HEK293 (cell line): ENCODE data around the gene UNC5CL.

Experiments
- CTCF ChIA-PET: fragments of 350-600 bp; formaldehyde crosslinking; extraction: SDS; loops from one replicate; lab custom pipeline; 2021; ENCODE audit warnings: antibody characterized with exemption; lab: Yijun Ruan, JAX
- POLR2A ChIA-PET: fragments of 300-600 bp; formaldehyde crosslinking; extraction: SDS; loops from one replicate; lab custom pipeline; 2020; ENCODE audit warnings: antibody characterized with exemption, inconsistent platforms; lab: Yijun Ruan, JAX
- H3K27ac ChIP-seq: fragments of 200-500 bp; sonication (Bioruptor generic); 2 replicates; pipeline ENCODE4 v1.5.1; 2014; ENCODE audit warnings: low read depth, low read length, control low read depth, inconsistent platforms; ENCODE audit errors: extremely low read depth
- H3K36me3 ChIP-seq, 2 experiments: fragments of 200-500 bp in 1 of 2; sonication (Bioruptor generic) in 1 of 2; 1 replicate in 1 of 2; 2 replicates in 1 of 2; pipeline ENCODE4 v1.5.1; 2014 to 2017; ENCODE audit warnings: inconsistent platforms in 2 of 2, low read length in 2 of 2; ENCODE audit not compliant: control insufficient read depth in 2 of 2, insufficient read depth in 1 of 2
- H3K4me1 ChIP-seq: fragments of 200-500 bp; sonication (Bioruptor generic); 2 replicates; pipeline ENCODE4 v1.5.1; 2014; ENCODE audit warnings: mild to moderate bottlenecking, low read length, inconsistent platforms; ENCODE audit not compliant: control insufficient read depth, insufficient read depth
- H3K4me3 ChIP-seq: 2 replicates; pipeline ENCODE4 v1.5.1; 2011; ENCODE audit warnings: low read depth, mild to moderate bottlenecking, control low read depth, low read length, moderate library complexity
- H3K9me3 ChIP-seq: fragments of 200-500 bp; sonication (Bioruptor generic); 2 replicates; pipeline ENCODE4 v1.5.1; 2014; ENCODE audit warnings: low read depth, low read length, inconsistent platforms; ENCODE audit not compliant: control insufficient read depth, insufficient read depth
- GLI2 ChIP-seq: fragments of 450-650 bp; formaldehyde crosslinking; IDR thresholded peaks from 2 replicates; pipeline ENCODE4; 2017; ENCODE audit warnings: missing biosample characterization, missing genetic modification characterization, low read depth, borderline replicate concordance
- HOXA7 ChIP-seq: sonication (generic); formaldehyde crosslinking; IDR thresholded peaks from 2 replicates; pipeline ENCODE4 v1.8.1; 2022; ENCODE audit warnings: missing genetic modification reagents, borderline replicate concordance
- IKZF3 ChIP-seq: fragments of 450-650 bp; IDR thresholded peaks from 2 replicates; pipeline ENCODE4 v1.5.0; 2018; ENCODE audit warnings: missing biosample characterization, mild to moderate bottlenecking, missing genetic modification characterization, moderate library complexity
- OSR2 ChIP-seq: fragments of 450-650 bp; formaldehyde crosslinking; IDR thresholded peaks from 2 replicates; pipeline ENCODE4 v1.5.1; 2016; ENCODE audit warnings: missing biosample characterization, missing genetic modification characterization
- REPIN1 ChIP-seq: fragments of 450-650 bp; formaldehyde crosslinking; IDR thresholded peaks from 2 replicates; pipeline ENCODE4 v1.5.1; 2017; ENCODE audit warnings: missing biosample characterization, missing genetic modification characterization, low read depth
- SCRT1 ChIP-seq: fragments of 450-650 bp; formaldehyde crosslinking; IDR thresholded peaks from 2 replicates; pipeline ENCODE4 v1.5.1; 2016; ENCODE audit warnings: missing biosample characterization, missing genetic modification characterization, borderline replicate concordance
- ZBTB21 ChIP-seq: fragments of 450-650 bp; formaldehyde crosslinking; IDR thresholded peaks from 2 replicates; pipeline ENCODE4 v1.5.1; 2017; ENCODE audit warnings: missing biosample characterization, missing genetic modification characterization
- ZBTB7A ChIP-seq: fragments of 450-650 bp; formaldehyde crosslinking; IDR thresholded peaks from 2 replicates; pipeline ENCODE4 v1.5.1; 2016; ENCODE audit warnings: low read depth, missing biosample characterization, missing genetic modification characterization
- ZEB2 ChIP-seq: fragments of 450-650 bp; formaldehyde crosslinking; IDR thresholded peaks from 2 replicates; pipeline ENCODE4 v1.5.1; 2016; ENCODE audit warnings: missing biosample characterization, missing genetic modification characterization
- ZFHX2 ChIP-seq: fragments of 450-650 bp; formaldehyde crosslinking; conservative IDR thresholded peaks from 2 replicates; pipeline ENCODE4 v1.5.1; 2016; ENCODE audit warnings: missing biosample characterization, missing genetic modification characterization
- ZNF138 ChIP-seq: fragments of 450-650 bp; formaldehyde crosslinking; IDR thresholded peaks from 2 replicates; pipeline ENCODE4 v1.5.1; 2016; ENCODE audit warnings: missing biosample characterization, missing genetic modification characterization, borderline replicate concordance
- ZNF146 ChIP-seq: fragments of 450-650 bp; formaldehyde crosslinking; IDR thresholded peaks from 2 replicates; pipeline ENCODE4 v1.5.1; 2016; ENCODE audit warnings: missing biosample characterization, missing genetic modification characterization
- ZNF16 ChIP-seq: fragments of 450-650 bp; formaldehyde crosslinking; IDR thresholded peaks from 2 replicates; pipeline ENCODE4 v1.5.1; 2016; ENCODE audit warnings: low read depth, missing biosample characterization, missing genetic modification characterization
- ZNF311 ChIP-seq: fragments of 450-650 bp; formaldehyde crosslinking; IDR thresholded peaks from 2 replicates; pipeline ENCODE4 v1.5.1; 2017; ENCODE audit warnings: missing biosample characterization, missing genetic modification characterization, borderline replicate concordance
- ZNF335 ChIP-seq: fragments of 450-650 bp; formaldehyde crosslinking; conservative IDR thresholded peaks from 2 replicates; pipeline ENCODE4 v1.5.1; 2016; ENCODE audit warnings: missing biosample characterization, missing genetic modification characterization
- ZNF366 ChIP-seq: fragments of 450-650 bp; formaldehyde crosslinking; conservative IDR thresholded peaks from 2 replicates; pipeline ENCODE4 v1.5.1; 2016; ENCODE audit warnings: missing biosample characterization, missing genetic modification characterization
- ZNF404 ChIP-seq: fragments of 450-650 bp; formaldehyde crosslinking; IDR thresholded peaks from 2 replicates; pipeline ENCODE4 v1.5.1; 2017; ENCODE audit warnings: missing biosample characterization, missing genetic modification characterization
- ZNF600 ChIP-seq: fragments of 450-650 bp; formaldehyde crosslinking; IDR thresholded peaks from 2 replicates; pipeline ENCODE4 v1.5.1; 2016; ENCODE audit warnings: missing biosample characterization, missing genetic modification characterization
- ZNF660 ChIP-seq: fragments of 450-650 bp; IDR thresholded peaks from 2 replicates; pipeline ENCODE4 v1.5.1; 2018; ENCODE audit warnings: missing biosample characterization, mild to moderate bottlenecking, missing genetic modification characterization
- ZNF843 ChIP-seq: fragments of 450-650 bp; formaldehyde crosslinking; IDR thresholded peaks from 2 replicates; pipeline ENCODE4 v1.5.1; 2016; ENCODE audit warnings: missing biosample characterization, missing genetic modification characterization
- ZXDB ChIP-seq: fragments of 450-650 bp; formaldehyde crosslinking; IDR thresholded peaks from 2 replicates; pipeline ENCODE4 v1.5.1; 2016; ENCODE audit warnings: missing biosample characterization, missing genetic modification characterization
- TF ChIP-seq, protein P1 (sequence below): fragments of 450-650 bp; formaldehyde crosslinking; IDR thresholded peaks from 2 replicates; pipeline ENCODE4 v1.5.1; 2016; ENCODE audit warnings: missing biosample characterization, missing genetic modification characterization
- TF ChIP-seq, protein P2 (sequence below): fragments of 450-650 bp; formaldehyde crosslinking; IDR thresholded peaks from 2 replicates; pipeline ENCODE4 v1.5.1; 2016; ENCODE audit warnings: missing biosample characterization, missing genetic modification characterization
- TF ChIP-seq, protein P3 (sequence below): fragments of 450-650 bp; formaldehyde crosslinking; IDR thresholded peaks from 2 replicates; pipeline ENCODE4 v1.5.1; 2016; ENCODE audit warnings: missing biosample characterization, missing genetic modification characterization, low read depth
- TF ChIP-seq, protein P4 (sequence below): fragments of 450-650 bp; formaldehyde crosslinking; IDR thresholded peaks from 2 replicates; pipeline ENCODE4; 2016; ENCODE audit warnings: missing biosample characterization, missing genetic modification characterization
- TF ChIP-seq, protein P5 (sequence below): fragments of 450-650 bp; IDR thresholded peaks from 2 replicates; pipeline ENCODE4 v1.5.1; 2018; ENCODE audit warnings: missing biosample characterization, missing genetic modification characterization
- TF ChIP-seq, protein P6 (sequence below): fragments of 450-650 bp; formaldehyde crosslinking; IDR thresholded peaks from 2 replicates; pipeline ENCODE4 v1.5.1; 2016; ENCODE audit warnings: missing biosample characterization, missing genetic modification characterization

UNC5CL gene

DNA sequence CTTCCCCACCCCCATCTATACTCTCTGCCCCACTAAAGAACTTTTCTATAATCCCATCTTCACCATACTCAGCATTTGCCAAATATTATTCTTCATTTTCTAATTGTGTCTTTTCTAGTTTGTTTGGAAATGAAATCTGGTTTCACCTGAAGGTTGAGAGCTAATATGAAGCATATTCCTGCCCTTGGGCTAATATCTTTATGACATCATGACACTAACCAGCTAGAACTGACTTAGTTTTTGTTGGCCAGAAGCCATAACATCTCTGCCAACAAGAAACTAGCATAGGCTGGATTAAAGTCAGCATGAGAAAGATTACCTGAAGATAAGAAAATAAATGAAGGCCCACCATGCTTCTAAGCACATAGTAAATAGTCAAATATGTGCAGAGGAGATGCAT is 16.7 kb downstream of the UNC5CL start (continued):
- TF ChIP-seq, protein P1, sequence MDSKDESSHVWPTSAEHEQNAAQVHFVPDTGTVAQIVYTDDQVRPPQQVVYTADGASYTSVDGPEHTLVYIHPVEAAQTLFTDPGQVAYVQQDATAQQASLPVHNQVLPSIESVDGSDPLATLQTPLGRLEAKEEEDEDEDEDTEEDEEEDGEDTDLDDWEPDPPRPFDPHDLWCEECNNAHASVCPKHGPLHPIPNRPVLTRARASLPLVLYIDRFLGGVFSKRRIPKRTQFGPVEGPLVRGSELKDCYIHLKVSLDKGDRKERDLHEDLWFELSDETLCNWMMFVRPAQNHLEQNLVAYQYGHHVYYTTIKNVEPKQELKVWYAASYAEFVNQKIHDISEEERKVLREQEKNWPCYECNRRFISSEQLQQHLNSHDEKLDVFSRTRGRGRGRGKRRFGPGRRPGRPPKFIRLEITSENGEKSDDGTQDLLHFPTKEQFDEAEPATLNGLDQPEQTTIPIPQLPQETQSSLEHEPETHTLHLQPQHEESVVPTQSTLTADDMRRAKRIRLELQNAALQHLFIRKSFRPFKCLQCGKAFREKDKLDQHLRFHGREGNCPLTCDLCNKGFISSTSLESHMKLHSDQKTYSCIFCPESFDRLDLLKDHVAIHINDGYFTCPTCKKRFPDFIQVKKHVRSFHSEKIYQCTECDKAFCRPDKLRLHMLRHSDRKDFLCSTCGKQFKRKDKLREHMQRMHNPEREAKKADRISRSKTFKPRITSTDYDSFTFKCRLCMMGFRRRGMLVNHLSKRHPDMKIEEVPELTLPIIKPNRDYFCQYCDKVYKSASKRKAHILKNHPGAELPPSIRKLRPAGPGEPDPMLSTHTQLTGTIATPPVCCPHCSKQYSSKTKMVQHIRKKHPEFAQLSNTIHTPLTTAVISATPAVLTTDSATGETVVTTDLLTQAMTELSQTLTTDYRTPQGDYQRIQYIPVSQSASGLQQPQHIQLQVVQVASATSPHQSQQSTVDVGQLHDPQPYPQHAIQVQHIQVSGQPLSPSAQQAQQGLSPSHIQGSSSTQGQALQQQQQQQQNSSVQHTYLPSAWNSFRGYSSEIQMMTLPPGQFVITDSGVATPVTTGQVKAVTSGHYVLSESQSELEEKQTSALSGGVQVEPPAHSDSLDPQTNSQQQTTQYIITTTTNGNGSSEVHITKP (tag by site-specific recombination) = peak; percentile 8; the same call in 1 of the 2 replicates
- TF ChIP-seq ZXDB (peak; percentile 61), ZNF146 (tag by site-specific recombination) (no peak), ZBTB21 (peak; percentile 83), ZNF843 (tag by site-specific recombination) (peak; percentile 65), OSR2 (peak; percentile 7; the same call in 1 of the 2 replicates)
- TF ChIP-seq, protein P2, sequence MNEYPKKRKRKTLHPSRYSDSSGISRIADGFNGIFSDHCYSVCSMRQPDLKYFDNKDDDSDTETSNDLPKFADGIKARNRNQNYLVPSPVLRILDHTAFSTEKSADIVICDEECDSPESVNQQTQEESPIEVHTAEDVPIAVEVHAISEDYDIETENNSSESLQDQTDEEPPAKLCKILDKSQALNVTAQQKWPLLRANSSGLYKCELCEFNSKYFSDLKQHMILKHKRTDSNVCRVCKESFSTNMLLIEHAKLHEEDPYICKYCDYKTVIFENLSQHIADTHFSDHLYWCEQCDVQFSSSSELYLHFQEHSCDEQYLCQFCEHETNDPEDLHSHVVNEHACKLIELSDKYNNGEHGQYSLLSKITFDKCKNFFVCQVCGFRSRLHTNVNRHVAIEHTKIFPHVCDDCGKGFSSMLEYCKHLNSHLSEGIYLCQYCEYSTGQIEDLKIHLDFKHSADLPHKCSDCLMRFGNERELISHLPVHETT (tag by site-specific recombination) = no peak; the same call in 1 of the 2 replicates
- TF ChIP-seq, protein P3, sequence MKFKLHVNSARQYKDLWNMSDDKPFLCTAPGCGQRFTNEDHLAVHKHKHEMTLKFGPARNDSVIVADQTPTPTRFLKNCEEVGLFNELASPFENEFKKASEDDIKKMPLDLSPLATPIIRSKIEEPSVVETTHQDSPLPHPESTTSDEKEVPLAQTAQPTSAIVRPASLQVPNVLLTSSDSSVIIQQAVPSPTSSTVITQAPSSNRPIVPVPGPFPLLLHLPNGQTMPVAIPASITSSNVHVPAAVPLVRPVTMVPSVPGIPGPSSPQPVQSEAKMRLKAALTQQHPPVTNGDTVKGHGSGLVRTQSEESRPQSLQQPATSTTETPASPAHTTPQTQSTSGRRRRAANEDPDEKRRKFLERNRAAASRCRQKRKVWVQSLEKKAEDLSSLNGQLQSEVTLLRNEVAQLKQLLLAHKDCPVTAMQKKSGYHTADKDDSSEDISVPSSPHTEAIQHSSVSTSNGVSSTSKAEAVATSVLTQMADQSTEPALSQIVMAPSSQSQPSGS = peak; percentile 89
- TF ChIP-seq, protein P4, sequence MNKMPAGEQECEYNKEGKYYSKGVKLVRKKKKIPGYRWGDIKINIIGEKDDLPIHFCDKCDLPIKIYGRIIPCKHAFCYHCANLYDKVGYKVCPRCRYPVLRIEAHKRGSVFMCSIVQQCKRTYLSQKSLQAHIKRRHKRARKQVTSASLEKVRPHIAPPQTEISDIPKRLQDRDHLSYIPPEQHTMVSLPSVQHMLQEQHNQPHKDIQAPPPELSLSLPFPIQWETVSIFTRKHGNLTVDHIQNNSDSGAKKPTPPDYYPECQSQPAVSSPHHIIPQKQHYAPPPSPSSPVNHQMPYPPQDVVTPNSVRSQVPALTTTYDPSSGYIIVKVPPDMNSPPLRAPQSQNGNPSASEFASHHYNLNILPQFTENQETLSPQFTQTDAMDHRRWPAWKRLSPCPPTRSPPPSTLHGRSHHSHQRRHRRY (tag by site-specific recombination) = no peak

DNA sequence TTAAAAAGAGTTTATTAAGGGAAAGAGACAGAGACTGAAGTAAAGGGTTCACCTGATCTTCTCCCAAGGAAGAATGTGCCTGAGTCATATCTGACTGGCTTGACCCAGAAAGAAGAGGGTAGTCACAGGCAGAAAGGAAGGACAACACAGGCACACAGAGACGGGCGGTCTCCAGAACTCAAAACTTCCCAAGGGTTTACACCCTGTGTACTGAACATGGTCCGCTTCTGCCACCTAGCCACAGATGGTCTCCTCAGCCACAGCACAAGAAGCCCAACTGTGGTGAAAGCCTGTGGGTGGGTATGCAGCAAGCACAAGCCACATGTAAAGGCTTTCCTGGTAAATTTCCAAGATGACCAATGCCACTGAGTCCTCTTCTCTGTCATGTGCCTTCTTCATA is 17.2 kb downstream of the UNC5CL start:
- no peaks in the 10 kb centered on the region for H3K9me3 ChIP-seq
- ChIA-PET CTCF (interaction anchor here (0.7 to 11.0 kb wide), 18 partner anchors 9 to 471 kb away, joined by 3 to 146 read pairs (median 6); partner anchors contain the start of genes TSPO2 and UNC5CL), POLR2A (no interaction called here)
- peak overlapping the region; percentile 38; the same call in 1 of the 2 replicates for H3K27ac ChIP-seq
- H3K36me3 ChIP-seq = no peaks in the 10 kb centered on the region
- no peak overlapping the region for H3K4me3 ChIP-seq
- peaks cover 18% of the 10 kb centered on the region for H3K4me1 ChIP-seq
- TF ChIP-seq ZEB2 (tag by site-specific recombination) = no peak
- TF ChIP-seq ZNF660 (tag by site-specific recombination) = 0 out of 2 replicates have a peak, but pooled peaks have one; percentile 20
- 0 out of 2 replicates have a peak, but pooled peaks have one; percentile 18 for TF ChIP-seq ZNF600 (tag by site-specific recombination)
- TF ChIP-seq HOXA7 (CRISPR knock-in tag) = no peak
- no peak for TF ChIP-seq REPIN1 (tag by site-specific recombination)
- TF ChIP-seq, protein P5, sequence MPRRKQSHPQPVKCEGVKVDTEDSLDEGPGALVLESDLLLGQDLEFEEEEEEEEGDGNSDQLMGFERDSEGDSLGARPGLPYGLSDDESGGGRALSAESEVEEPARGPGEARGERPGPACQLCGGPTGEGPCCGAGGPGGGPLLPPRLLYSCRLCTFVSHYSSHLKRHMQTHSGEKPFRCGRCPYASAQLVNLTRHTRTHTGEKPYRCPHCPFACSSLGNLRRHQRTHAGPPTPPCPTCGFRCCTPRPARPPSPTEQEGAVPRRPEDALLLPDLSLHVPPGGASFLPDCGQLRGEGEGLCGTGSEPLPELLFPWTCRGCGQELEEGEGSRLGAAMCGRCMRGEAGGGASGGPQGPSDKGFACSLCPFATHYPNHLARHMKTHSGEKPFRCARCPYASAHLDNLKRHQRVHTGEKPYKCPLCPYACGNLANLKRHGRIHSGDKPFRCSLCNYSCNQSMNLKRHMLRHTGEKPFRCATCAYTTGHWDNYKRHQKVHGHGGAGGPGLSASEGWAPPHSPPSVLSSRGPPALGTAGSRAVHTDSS (tag by site-specific recombination) = no peak
- TF ChIP-seq ZBTB7A (tag by site-specific recombination) = no peak
- no peak; the same call in 1 of the 2 replicates for TF ChIP-seq IKZF3
- peak; percentile 29; the same call in 1 of the 2 replicates for TF ChIP-seq ZFHX2
- TF ChIP-seq ZNF366 (tag by site-specific recombination) = no peak
- no peak for TF ChIP-seq SCRT1
- TF ChIP-seq ZNF404 (tag by site-specific recombination) = no peak
- TF ChIP-seq, protein P6, sequence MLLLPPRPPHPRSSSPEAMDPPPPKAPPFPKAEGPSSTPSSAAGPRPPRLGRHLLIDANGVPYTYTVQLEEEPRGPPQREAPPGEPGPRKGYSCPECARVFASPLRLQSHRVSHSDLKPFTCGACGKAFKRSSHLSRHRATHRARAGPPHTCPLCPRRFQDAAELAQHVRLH (tag by site-specific recombination) = no peak
- no peak for TF ChIP-seq ZNF138 (tag by site-specific recombination)
- TF ChIP-seq, protein P3 = no peak
- no peak for TF ChIP-seq GLI2 (tag by site-specific recombination)
- no peak for TF ChIP-seq ZNF311 (tag by site-specific recombination)
- TF ChIP-seq ZNF16 (tag by site-specific recombination) = no peak
- TF ChIP-seq ZNF335 = peak; percentile 57
